Ovary (tissue), 9 donors: ENCODE results near the gene GPATCH8. TPM values are rescaled to one million over a fixed set of nuclear protein-coding genes. Genes with fewer than 3 reads are reported as not detected.
A peak's percentile ranks its signal among the peaks of the same experiment; 100 is the strongest.
"Not testable (repeated sequence)": the region's sequence is repeated elsewhere in the genome, so short reads cannot be mapped to it uniquely, and the experiment has no call there.

Source experiments
- DNase-seq, 5 donors: peaks; one replicate each; pipeline ENCODE4 v3.0.0-alpha.2; 2019 to 2020
- H3K27ac ChIP-seq, 2 donors: fragments of 200-600 bp; one replicate each; pipeline versions ENCODE4 v1.5.1 to v1.8.0; 2019 to 2022
- H3K27me3 ChIP-seq: fragments of 200-600 bp; one replicate; pipeline ENCODE4 v1.8.0; 2022
- H3K36me3 ChIP-seq: fragments of 200-600 bp; sonication (generic); one replicate; pipeline ENCODE4 v1.5.1; 2019
- H3K4me1 ChIP-seq: one replicate; pipeline ENCODE4 v1.8.1; 2013; ENCODE audit warnings: mild to moderate bottlenecking, moderate library complexity; ENCODE audit not compliant: insufficient read depth
- H3K4me3 ChIP-seq: fragments of 200-600 bp; sonication (generic); one replicate; pipeline ENCODE4 v1.5.1; 2017
- H3K9me3 ChIP-seq, 2 donors: fragments of 200-600 bp in 1 of 2; sonication (generic) in 1 of 2; one replicate each; pipeline versions ENCODE4 v1.5.1 to v1.8.1; 2013 to 2019; ENCODE audit warnings: mild to moderate bottlenecking in 1 of 2, moderate library complexity in 1 of 2
- CTCF ChIP-seq, 3 donors: fragments of 450-650 bp in 2 of 3; fragments of 200-600 bp in 1 of 3; IDR thresholded peaks; one replicate each; pipeline versions ENCODE4 v1.5.1 to v1.8.0; 2016 to 2022; ENCODE audit warnings: antibody characterized with exemption in 3 of 3, mild to moderate bottlenecking in 1 of 3
- EP300 ChIP-seq: sonication (generic); formaldehyde crosslinking; IDR thresholded peaks from one replicate; pipeline ENCODE4 v1.6.1; 2017; ENCODE audit warnings: antibody characterized with exemption
- POLR2A ChIP-seq: fragments of 450-650 bp; IDR thresholded peaks from one replicate; pipeline ENCODE4 v1.6.1; 2017; ENCODE audit warnings: antibody characterized with exemption, mild to moderate bottlenecking, moderate library complexity
- WGBS, 3 donors: extraction: QIAGEN DNeasy Blood & Tissue Kit in 1 of 3; methylation state at CpG; one replicate each; pipeline versions ENCODE4 v1.1.5 to v1.1.7; 2013 to 2017; 5-methylcytosine and 5-hydroxymethylcytosine counted together
- intact Hi-C, 4 donors: fragments of 100-400 bp; cut with DNase I; formaldehyde crosslinking; loops; one replicate each; pipeline versions ENCODE4 v1.11.0 to v1.15.1; 2022 to 2023
- polyA plus RNA-seq, 2 donors: library from polyadenylated mRNA; stranded (reverse); fragments of 200-250 nt in 1 of 2; fragments of 350-450 nt in 1 of 2; fragmentation: Illumina TruSeq in 1 of 2; extraction: RNeasy Lipid Tissue Mini Kit (QIAGEN cat#74804) in 1 of 2; gene quantifications; one replicate each; pipeline ENCODE4 v1.2.3, GENCODE V29; 2013 to 2014
- total RNA-seq, 7 donors: library from RNA; depleted of rRNA in 2 of 7; stranded (reverse); fragments of >200 nt in 2 of 7; fragmentation: NEBNext Ultra II Directional in 3 of 7; extraction: Animal tissue kit (Norgen Biotek cat#: 25700) in 3 of 7; gene quantifications; one replicate each; pipeline versions ENCODE4 v1.1.0 to v1.2.4, GENCODE V29; 2016 to 2023
- donor health status: DM: no; HTN: no; CAD: no; lungs with moderate emphysema.
- donor health status: DM: no; HTN: no; CAD: no.
- donor health status: Bipolar disorder and iron deficiency.
- donor health status: DM: yes; HTN: yes; CAD: no.
- donor health status: DM: no; HTN: no; CAD: no.
- donor health status: DM: yes; HTN: yes; CAD: no.

GPATCH8 gene
- total and polyA plus RNA-seq, 9 donors, result 20.5 to 57.3 (median 43.5) TPM

GRCh38 chr17:44397479-44398440 is 105.4 kb downstream of the GPATCH8 start:
- TF ChIP-seq EP300, result no peak
- no peak for TF ChIP-seq POLR2A
- TF ChIP-seq CTCF (IDR thresholded peaks at IDR 0.05), result no peak
- H3K27ac ChIP-seq, result no peak overlapping the region
- H3K9me3 ChIP-seq, result no peaks in the 10 kb centered on the region
- intact Hi-C loops, result no loop called here
- H3K27me3 ChIP-seq, result no peaks in the 10 kb centered on the region
- peak in 1 of 5 donors; percentile 28 for DNase-seq
- H3K4me3 ChIP-seq, result no peak overlapping the region
- no peaks in the 10 kb centered on the region for H3K4me1 ChIP-seq
- no peaks in the 10 kb centered on the region for H3K36me3 ChIP-seq
- WGBS, 3 donors, result 89 to 92% (median 91%) methylated on average over 8 of the region's 8 CpGs

GRCh38 chr17:44396946-44397345 is 106.3 kb downstream of the GPATCH8 start:
- H3K27me3 ChIP-seq, result no peaks in the 10 kb centered on the region
- no peak for DNase-seq
- TF ChIP-seq EP300 (no peak), POLR2A (no peak), CTCF (IDR thresholded peaks at IDR 0.05) (no peak)
- no peak overlapping the region for H3K27ac ChIP-seq
- 91 to 94% (median 93%) methylated on average over 5 of the region's 5 CpGs for WGBS, 3 donors
- H3K4me3 ChIP-seq, result no peak overlapping the region
- intact Hi-C loops, result no loop called here
- no peaks in the 10 kb centered on the region for H3K4me1 ChIP-seq
- H3K9me3 ChIP-seq, result no peaks in the 10 kb centered on the region
- no peaks in the 10 kb centered on the region for H3K36me3 ChIP-seq

GRCh38 chr17:44394833-44395232 is 108.4 kb downstream of the GPATCH8 start:
- Histone ChIP-seq H3K36me3 (no peaks in the 10 kb centered on the region), H3K4me1 (no peaks in the 10 kb centered on the region), H3K27ac (no peak overlapping the region), H3K9me3 (no peaks in the 10 kb centered on the region), H3K4me3 (no peak overlapping the region), H3K27me3 (no peaks in the 10 kb centered on the region)
- 94 to 98% (median 96%) methylated on average over 2 of the region's 2 CpGs for WGBS, 3 donors
- intact Hi-C loops, result no loop called here
- DNase-seq, result no peak
- no peak for TF ChIP-seq EP300
- no peak for TF ChIP-seq POLR2A
- no peak for TF ChIP-seq CTCF (IDR thresholded peaks at IDR 0.05)

- H3K4me3 ChIP-seq, H3K4me1 ChIP-seq, H3K9me3 ChIP-seq, H3K36me3 ChIP-seq, H3K27ac ChIP-seq, H3K27me3 ChIP-seq, intact Hi-C loops: not testable (repeated sequence)
- 91 to 94% (median 91%) methylated on average over 9 of the region's 9 CpGs for WGBS, 3 donors
- DNase-seq, result peak in 1 of 5 donors; percentile 17
Measured at GRCh38 chr17:44394112-44394511, 109.1 kb downstream of the GPATCH8 start.

GRCh38 chr17:44390250-44390870 is 112.8 kb downstream of the GPATCH8 start:
- Histone ChIP-seq H3K27me3 (no peaks in the 10 kb centered on the region), H3K9me3 (no peaks in the 10 kb centered on the region), H3K27ac (no peak overlapping the region), H3K4me3 (no peak overlapping the region), H3K36me3 (no peaks in the 10 kb centered on the region), H3K4me1 (peaks cover 2% of the 10 kb centered on the region)
- TF ChIP-seq EP300 (no peak), CTCF (IDR thresholded peaks at IDR 0.05) (no peak)
- intact Hi-C loops, result no loop called here
- DNase-seq, result no peak
- 71 to 79% (median 73%) methylated on average over 10 of the region's 10 CpGs for WGBS, 3 donors
